ENCODE results near the gene NHSL2.
A peak's percentile ranks its signal among the peaks of the same experiment; 100 is the strongest.

NHSL2 gene

DNA sequence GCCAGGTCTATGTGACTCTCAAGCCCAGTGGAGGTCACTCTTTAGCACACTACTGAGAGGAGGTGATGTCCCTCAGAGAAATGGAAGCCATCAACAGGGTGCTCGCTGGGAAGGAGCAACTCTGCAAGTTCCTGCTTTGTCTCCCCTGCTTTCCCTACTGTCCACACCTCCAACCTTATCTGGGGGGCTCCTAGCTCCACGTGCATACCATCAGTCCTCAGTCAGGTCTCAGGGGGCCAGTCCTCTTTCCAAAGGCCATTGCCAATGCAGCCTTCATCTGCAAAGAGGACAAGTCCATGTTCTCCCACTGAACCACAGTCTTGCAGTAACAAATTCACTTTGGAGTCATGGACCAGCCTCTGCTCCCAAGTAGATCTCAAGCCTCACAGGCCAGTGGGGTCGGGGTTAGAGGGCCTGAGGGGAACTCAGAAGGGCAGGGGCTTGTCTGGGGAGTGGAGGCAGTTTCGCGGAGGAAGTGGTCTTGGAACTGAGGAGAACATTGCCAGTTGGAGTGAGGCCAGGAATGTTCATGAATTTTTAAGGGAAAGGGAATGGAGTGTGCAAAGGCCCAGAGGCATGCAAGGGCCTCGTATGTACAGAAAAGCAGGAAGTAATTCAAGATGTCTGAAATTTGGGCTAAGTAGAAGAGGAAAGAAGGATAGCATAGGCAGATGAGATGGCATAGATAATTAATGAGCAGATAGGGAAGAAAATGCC, 212.1 kb downstream of the NHSL2 start:
- TF ChIP-seq, protein P1, sequence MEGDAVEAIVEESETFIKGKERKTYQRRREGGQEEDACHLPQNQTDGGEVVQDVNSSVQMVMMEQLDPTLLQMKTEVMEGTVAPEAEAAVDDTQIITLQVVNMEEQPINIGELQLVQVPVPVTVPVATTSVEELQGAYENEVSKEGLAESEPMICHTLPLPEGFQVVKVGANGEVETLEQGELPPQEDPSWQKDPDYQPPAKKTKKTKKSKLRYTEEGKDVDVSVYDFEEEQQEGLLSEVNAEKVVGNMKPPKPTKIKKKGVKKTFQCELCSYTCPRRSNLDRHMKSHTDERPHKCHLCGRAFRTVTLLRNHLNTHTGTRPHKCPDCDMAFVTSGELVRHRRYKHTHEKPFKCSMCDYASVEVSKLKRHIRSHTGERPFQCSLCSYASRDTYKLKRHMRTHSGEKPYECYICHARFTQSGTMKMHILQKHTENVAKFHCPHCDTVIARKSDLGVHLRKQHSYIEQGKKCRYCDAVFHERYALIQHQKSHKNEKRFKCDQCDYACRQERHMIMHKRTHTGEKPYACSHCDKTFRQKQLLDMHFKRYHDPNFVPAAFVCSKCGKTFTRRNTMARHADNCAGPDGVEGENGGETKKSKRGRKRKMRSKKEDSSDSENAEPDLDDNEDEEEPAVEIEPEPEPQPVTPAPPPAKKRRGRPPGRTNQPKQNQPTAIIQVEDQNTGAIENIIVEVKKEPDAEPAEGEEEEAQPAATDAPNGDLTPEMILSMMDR (IDR thresholded peaks at IDR 0.05) = no peak
- peak overlapping the region; percentile 97 for H3K27ac ChIP-seq
- H3K4me1 ChIP-seq (ENCODE audit: control insufficient read depth in 1 of 2, insufficient read depth in 1 of 2, low read depth in 1 of 2, low read length in 1 of 2) = peaks cover 76 to 84% of the 10 kb centered on the region in 2 experiments
- H3K4me3 ChIP-seq (ENCODE audit: low read depth in 1 of 2, low read length in 1 of 2) = peak overlapping the region; percentile 27 to 41
- H3K27me3 ChIP-seq = no peaks in the 10 kb centered on the region
- H3K36me3 ChIP-seq = no peaks in the 10 kb centered on the region
- H3K9me3 ChIP-seq = no peaks in the 10 kb centered on the region

DNA sequence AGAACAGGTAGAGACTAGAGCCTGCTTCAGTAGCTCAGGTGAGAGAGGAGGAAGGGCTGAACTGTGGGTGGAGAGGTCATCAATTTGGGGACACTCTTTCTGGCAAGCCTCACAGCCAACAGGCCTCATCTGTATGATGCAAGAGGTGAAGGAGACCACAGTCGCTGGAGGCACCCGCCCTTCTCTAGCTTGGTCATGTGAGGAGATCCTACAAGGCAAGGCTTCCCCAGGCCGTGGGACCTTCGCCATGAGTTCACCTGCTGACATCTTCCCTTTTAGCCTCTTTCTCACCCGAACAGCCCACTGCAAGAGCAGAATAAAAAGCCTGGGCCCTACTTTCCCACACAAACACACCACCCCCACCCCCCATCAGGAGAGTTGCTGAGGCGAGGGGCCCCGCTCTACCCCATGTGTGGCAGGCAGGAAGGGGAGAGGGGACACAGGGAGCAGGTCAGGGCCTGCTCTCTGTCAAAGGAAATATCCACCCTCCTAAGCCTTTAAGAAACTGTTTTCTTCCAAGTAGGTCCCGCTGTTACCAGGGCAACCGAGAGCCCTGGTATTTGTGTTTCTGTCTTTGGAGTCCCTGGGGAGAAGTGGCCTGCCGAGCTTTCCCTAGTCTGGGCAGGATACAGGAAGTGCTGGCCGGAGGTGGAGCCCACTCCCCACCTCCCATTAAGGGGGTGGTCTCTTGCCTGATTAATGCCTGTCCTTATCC, 213.0 kb downstream of the NHSL2 start:
- Histone ChIP-seq H3K4me3 (ENCODE audit: low read depth in 1 of 2, low read length in 1 of 2) (peak overlapping the region; percentile 27 to 41), H3K27ac (peak overlapping the region; percentile 97)
- TF ChIP-seq, protein P1 (IDR thresholded peaks at IDR 0.05) = no peak

DNA sequence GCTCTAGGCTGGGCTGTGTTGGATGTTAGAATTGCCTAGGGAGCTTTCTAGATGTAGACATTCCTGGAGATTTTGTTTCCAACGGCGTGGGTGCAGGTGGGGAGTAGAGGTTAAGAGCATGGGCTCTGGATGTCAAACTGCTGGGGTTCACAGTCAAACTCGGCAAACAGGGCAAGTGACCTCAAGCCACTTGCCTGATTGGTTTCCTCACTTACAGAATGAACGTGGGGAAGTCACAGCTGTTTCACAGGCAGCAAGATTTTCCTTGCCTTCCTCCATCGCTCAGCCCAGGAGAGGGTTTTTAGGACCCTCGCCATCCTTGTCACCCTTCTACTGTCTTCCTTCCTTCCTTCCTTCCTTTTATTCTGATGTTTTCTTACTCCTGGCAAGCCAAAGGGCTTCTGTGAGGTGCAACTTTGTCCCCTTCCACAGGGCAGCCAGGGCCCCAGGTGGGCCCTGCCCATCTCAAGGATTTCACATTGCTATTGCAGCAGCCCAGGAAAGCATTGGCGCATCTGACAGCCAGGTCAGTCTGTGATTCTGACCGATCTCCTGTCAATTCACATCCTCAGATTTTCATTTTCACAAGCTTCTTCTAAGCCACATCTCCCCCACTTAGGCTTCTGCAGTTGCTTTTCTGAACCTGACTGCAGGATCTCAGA, 214.0 kb downstream of the NHSL2 start:
- TF ChIP-seq, protein P1 (IDR thresholded peaks at IDR 0.05) = no peak
- peaks cover 76 to 83% of the 10 kb centered on the region in 2 experiments for H3K4me1 ChIP-seq (ENCODE audit: control insufficient read depth in 1 of 2, insufficient read depth in 1 of 2, low read depth in 1 of 2, low read length in 1 of 2)
- H3K36me3 ChIP-seq = peaks cover 15% of the 10 kb centered on the region
- H3K4me3 ChIP-seq (ENCODE audit: low read depth in 1 of 2, low read length in 1 of 2) = peak overlapping the region in 1 of 2 experiments; percentile 41
- peak overlapping the region; percentile 97 for H3K27ac ChIP-seq
- no peaks in the 10 kb centered on the region for H3K9me3 ChIP-seq
- H3K27me3 ChIP-seq = no peaks in the 10 kb centered on the region

More for the DNA sequence above, 213.0 kb downstream of the NHSL2 start:
- Histone ChIP-seq H3K9me3 (no peaks in the 10 kb centered on the region), H3K4me1 (ENCODE audit: control insufficient read depth in 1 of 2, insufficient read depth in 1 of 2, low read depth in 1 of 2, low read length in 1 of 2) (peaks cover 76 to 85% of the 10 kb centered on the region in 2 experiments), H3K36me3 (peaks cover 6% of the 10 kb centered on the region), H3K27me3 (no peaks in the 10 kb centered on the region)

DNA sequence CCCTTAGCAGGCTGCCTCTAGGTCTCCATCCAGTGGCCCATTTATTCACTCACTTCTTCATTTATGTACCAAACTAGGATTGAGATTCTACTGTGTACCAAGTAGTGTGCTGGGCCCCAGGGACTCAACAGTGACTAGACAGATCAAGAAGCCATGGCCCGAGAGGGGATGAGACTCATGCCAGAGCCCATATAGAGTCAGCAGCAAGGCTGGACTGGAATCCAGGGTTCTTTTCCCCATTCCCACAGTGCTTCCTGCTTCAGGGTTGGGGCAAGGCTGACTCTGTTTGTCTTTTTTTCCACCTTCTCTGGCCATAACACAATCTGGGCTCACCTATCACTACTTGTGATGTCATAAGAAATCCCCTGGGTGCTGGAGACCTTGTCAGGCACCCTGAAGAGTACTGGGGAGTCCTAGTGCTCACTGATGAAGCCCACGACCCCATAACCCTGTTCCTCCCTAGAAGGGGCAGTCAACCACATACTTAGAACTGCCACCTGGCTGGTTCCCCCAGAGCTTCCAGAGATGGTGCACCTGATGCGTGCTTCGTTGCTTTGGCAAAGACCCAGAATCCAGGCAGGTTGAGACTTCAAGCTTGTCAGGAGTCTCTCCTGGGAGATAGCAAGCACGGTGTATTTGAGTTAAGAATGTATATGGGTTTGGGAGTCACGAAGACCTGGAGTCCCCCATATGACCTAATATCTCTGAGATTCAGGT, 214.8 kb downstream of the NHSL2 start:
- peak overlapping the region; percentile 97 for H3K27ac ChIP-seq
- no peak overlapping the region for H3K4me3 ChIP-seq (ENCODE audit: low read depth in 1 of 2, low read length in 1 of 2)
- peaks cover 70 to 76% of the 10 kb centered on the region in 2 experiments for H3K4me1 ChIP-seq (ENCODE audit: control insufficient read depth in 1 of 2, insufficient read depth in 1 of 2, low read depth in 1 of 2, low read length in 1 of 2)

More for the DNA sequence above, 214.8 kb downstream of the NHSL2 start:
- TF ChIP-seq, protein P1 (IDR thresholded peaks at IDR 0.05) = no peak
- Histone ChIP-seq H3K36me3 (peaks cover 20% of the 10 kb centered on the region), H3K27me3 (peaks cover 3% of the 10 kb centered on the region), H3K9me3 (no peaks in the 10 kb centered on the region)

All from neutrophil (primary cell).